Right forelimb (tissue), 1 donor: ENCODE results near the gene PRPS2.
A peak's percentile ranks its signal among the peaks of the same experiment; 100 is the strongest.

ENCODE experiments used
- DNase-seq: peaks from one replicate; pipeline ENCODE4 v3.0.0-alpha.2; 2018

PRPS2 gene

DNA sequence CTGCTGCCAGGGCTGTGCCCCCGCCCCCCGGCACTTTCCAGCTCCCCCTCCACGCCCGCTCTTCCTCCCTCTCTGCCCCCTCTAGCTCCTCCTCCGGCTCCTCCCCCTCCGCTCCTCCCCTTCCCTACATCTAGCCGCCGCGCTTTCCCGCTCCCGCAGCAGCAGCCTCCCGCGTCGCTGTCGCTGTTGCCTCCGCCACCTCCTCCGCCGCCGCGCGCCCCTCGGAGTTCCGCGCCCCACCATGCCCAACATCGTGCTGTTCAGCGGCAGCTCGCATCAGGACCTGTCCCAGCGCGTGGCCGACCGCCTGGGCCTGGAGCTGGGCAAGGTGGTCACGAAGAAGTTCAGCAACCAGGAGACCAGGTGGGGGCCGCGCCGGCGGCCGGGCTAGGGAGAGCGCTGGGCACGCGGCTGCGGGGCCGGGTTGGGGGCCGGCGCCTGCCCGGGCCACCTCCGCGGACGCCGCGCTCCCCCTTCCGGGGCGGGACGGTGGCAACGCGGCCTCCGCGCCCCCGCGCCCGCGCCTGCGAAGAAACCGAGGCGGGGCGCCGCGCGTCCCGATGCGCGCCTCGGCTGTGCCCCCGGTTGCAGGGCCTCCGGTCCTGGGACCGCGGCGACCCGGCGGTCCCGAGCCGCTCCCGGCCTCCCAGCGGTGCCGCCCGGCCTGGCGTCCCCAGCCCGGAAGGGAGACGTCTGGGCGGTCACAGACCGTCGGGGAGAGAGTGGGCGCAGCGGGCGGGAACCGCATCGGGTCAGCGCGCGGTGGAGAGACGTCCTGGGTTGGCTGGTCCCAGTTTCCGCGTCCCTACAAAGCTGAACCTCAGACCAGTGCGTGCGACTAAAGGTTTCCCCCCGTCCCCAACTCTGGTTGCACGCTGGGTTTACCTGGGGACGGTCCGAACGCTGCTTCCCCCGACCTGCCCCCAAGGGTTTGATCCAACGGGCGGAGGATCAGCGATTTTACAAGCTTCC is at the start of gene PRPS2:
Gene PRPS2, plus strand, starts transcription at position 156 of the 972 bp plus-strand sequence. Its CDS starts 86 bp downstream, at position 242.
- DNase-seq = peak; percentile 72

DNA sequence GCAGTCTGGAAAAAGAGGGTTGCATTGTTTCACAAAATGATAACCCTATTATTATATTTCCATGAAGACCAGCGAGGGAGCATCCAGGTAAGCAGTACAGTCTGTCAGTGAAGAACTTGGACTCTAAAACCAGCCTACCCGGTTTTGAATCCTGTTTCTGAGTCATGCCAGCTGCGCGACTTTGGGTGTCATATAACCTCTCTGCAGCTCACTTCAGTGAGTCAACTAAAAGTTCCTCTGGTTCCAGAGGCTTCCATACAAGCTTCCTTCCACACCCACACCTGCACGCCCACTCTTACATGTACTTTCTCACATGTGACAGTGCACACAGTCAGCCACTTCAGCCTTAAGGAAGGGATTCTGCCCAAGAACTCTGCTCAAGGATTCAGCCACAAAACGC is 49.8 kb upstream of the PRPS2 start:
- no peak for DNase-seq

DNA sequence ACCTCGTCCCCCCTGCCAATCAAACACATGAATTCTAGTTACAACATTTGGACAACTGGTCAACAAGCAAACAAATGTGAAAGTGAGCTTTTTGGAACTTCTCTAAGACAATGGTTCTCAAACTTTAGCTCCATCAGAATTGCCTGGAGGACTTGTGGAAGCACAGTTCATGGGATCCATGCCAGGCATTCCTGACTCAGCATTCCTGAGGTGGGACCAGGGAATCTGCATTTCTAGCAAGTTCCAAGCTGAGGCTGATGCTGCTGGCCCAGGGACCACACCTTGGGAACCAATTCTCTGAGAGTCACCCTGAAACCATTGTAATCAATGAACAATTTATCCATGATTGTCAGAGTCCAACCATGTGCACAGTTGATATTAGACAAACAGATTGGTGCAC is 43.8 kb upstream of the PRPS2 start:
- DNase-seq = no peak

DNA sequence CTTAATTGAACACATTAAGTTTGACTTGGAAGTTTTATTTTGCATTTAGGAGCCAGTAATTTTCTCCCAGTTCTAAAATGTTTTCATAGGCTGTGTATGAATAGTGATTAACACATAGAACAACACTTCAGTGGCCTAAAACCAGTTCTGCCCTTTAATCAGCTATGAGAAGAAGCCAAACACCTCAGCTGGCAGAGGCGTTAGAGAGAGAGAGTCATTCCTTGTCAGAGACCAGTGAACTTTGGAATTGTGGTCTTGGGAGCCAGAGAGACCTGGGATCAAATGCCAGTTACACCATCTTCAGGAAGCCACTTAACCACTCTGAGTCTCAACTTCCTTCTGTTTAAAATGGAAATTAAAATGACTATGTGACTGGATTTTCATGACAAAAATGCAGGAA is 39.3 kb upstream of the PRPS2 start:
- no peak for DNase-seq

DNA sequence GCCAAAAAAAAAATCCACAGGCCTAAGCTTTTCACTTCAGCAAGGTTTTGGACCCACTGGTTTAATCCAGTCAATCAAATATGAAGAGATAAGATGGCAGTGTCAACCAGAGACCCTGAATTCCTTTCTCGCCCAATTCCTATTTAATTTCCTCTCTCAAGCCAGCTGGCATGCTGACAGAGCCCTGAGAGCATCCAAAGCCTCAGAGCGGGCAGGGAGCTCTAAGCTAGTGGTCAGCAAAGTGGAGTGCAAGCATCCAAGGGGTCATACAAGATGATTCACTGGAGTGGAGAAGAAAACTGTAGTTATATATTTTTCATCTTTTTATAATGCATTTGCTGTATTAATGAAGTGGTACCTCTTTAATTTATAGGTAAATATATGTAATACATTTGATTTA is 37.8 kb upstream of the PRPS2 start:
- DNase-seq = no peak

DNA sequence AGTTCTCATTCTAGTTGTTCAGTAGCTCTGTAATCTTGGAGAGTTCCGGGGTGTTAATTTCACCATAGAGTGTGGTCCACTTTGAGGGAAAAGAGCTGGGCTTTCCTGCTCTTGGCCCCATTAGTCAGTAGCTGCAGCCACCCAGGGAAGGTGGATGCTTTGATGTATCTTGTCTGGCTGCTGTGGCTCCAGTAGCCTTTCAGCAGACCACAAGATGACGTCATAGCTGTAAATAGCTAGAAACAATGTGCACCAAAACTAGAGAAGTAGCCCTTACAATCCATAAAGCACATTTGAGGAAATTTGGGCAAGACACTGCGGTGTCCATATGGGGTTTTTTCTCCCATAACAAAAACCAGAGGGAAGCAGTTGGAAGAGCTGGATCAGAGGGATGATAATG is 32.9 kb upstream of the PRPS2 start:
- no peak for DNase-seq

DNA sequence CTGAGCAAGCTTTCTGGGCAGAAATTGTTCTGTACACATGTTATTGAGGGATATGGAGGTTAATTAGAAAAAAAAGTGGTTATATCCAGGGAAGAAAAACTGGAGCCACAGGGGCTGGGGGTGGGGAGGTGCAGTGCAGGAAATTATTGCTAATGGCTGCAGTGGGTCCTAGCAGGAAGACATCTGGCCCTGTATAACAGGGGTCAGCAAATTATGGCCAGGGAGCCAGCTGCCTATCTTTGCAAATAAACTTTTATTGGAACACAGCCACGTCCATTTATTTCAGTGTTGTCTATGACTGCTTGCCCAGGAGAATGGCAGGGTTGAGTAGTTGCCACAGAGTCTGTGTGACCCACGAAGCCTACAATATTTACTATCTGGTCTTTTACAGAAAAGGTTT is 23.4 kb upstream of the PRPS2 start:
- DNase-seq = no peak

DNA sequence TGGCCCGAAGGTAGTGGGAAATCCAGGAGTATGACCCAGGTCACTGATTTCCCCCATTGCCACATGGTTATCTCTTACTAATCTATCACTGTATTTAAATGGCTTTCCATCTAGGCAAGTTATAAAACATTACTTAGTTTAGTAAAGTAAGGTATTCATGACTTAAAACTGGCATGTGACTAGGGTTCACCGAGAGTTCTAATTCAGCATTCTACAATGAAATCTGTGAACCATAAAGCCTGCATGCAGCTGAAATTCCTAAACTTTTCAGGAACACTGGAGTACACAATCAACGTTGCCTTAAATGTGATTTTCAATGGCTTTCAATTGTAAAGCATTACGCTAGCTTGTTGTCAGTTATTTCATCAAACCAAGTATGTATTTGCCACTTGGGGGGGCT is 22.7 kb upstream of the PRPS2 start:
- DNase-seq = no peak

DNA sequence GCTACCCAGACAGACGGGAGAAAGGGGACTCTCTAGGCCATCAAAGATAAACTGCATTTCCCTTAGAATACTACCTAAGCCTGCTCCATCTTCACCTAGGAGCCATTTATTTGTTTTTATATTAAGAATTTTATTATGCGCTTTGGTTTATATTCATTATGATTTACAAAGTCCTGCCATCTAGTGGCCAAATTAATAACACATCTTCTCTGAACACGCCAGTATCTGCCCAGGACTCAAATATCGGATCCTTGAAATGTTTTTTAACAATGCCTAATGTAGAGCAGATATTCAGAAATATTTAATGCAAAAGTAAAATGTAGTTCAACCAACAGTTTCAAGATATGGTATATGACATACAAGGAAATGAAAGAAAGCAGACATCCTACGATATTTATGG is 20.8 kb upstream of the PRPS2 start:
- DNase-seq = no peak

DNA sequence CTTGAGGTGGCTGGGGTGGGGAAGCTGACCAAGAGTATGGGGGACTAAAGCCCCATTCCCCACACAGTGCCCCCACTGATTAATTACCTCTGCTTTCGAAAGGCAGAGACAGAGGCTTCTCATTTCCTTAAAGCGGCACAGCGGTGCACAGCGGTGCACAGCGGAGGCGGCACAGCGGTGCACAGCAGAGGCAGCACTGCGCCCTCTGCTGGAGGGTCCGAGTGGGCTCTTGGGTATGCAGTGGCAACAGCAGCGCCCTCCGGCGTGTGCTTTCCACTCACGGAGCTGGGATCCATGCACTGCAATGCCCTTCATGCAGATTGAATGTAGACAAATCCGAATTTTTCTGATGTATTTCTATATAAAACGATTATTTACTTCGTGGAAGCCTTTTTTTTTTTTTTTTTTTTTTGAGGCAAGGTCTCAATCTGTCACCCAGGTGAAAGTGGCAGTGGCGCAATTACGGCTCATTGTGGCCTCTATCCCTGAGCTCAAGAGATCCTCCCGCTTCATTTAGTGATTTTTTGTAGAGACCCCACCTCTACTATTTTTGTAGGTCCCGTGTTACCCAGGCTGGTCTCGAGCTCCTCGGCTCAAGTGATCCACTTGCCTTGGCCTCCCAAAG is 19.7 kb upstream of the PRPS2 start:
- no peak for DNase-seq

DNA sequence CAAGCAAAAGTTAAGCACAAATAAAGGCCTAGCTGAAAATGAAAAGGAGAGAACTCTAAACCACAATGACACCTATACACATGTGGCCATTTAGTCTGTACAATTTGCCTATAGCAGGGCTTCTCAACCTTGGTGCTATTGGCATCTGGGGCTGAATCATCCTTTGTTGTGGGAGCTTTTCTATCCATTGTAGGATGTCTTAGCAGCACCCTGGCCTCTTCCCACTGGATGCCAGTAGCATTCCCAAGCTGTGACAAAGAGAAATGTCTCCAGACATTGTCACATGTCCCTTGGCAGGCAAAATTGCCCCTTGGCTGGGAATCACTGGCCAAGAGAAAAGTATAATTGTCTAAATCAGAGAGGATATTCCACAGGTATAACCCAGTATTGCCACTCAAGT is 13.5 kb upstream of the PRPS2 start:
- no peak for DNase-seq

DNA sequence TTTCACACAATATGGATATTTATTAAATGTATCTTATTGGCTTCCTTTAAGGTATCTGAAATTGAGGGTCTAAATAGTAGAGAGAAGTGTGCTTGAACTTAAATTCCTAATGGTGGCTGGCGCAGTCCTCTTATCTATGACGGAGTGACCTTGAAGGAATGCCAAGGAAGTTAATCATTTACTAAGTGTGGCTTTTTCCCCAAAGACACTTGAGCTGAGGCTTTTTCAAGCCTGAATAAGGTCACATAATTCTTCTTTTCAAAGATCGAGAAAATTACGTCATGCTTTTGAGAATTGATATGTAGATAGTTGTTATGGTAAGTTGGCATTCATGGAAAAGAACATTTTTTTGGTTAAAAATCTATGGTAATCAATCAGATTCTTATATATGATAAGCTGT is 11.7 kb upstream of the PRPS2 start:
- no peak for DNase-seq

DNA sequence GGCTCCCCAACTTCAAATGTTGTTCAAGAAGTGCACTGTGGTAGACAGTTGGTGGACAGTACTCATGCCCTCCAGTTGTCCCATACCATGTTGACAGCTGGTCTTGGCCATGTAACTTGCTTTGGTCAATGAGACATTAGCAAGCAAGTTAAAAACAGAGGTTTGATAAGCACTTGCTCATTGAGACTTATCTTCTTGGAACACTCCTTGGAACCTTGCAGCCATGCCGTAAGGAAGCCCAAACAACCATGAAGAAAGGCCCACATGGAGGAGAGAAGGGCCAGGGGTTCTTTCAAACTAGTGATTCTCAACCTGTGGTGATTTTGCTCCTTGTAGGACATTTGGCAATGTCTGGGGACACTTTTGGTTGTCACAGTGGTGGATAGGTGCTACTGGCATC is 2.6 kb upstream of the PRPS2 start:
- no peak for DNase-seq

DNA sequence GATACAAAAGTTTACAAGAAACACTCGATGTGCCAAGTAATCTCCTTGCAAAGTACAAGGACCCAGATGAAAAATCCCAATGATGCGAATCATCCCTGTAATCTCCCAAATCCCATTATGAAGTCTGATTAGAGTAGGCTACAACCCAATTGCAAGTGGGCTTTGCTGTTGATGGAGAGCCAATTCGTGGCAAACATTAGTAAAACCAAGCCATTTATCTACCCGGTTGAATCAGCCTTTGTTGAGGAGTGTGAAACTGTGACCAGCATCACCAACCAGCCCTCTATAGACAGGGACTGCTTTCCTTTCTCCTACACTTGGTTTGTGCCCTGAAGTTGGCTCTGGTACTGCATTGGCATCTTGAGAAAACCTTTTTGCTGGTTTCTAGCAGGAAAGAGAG is 1.2 kb upstream of the PRPS2 start:
- DNase-seq = no peak

DNA sequence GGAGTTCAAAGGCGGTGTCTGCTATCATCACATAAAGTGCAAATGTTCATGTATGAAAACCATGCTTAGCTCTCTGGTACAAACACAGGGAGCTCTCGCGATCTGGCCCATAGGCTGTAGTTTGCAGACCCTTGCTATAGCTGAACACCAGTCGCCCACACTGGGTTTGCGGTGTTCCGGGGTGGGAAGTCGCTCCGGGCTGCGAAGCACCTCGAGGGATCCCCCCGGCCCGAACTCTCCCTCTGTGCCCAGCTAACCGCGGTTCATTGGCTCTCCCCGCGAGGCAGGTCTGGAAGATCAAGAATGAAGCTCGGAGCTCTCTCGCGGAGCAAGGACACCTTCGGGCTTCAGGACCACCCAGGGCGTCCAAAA is 341 bp upstream of the PRPS2 start:
- DNase-seq = no peak

DNA sequence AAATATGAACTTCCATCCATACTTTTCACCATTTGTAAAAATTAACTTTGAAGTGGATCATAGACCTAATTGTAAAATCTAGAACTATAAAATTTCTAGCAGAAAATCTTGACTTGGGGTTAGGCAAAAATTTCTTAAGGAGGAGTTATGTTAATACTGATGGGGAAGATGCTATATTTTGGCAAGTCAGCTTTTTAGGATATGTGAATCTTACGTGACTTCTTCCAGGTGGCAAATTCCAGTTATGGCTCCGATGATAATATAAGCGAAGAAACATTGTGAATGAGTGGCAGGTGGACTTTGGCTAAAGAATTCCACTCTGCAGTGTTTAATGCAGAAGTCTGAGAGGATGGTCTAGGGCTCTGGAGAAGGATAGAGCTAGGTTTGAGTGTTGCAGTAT is 1.5 kb downstream of the PRPS2 start:
- no peak for DNase-seq

DNA sequence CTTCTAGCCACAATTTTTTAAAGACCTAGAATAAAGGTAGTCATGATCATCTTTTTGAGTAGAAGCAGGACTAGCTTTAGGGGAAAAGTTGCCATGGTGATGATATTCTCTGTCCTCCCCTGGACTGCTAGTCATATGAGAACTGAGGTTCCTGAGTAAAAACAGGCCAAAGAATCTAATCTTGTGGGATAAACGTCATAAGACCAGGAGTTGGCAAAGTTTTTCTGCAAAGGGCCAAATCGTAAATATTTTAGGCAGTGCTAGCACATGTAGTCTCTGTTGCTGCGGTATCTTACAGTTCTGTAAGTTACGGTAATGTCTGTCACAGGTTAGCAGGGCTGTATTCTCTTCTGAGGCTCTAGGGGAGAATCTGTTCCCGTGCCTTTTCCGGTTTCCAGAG is 3.4 kb downstream of the PRPS2 start:
- DNase-seq = no peak

DNA sequence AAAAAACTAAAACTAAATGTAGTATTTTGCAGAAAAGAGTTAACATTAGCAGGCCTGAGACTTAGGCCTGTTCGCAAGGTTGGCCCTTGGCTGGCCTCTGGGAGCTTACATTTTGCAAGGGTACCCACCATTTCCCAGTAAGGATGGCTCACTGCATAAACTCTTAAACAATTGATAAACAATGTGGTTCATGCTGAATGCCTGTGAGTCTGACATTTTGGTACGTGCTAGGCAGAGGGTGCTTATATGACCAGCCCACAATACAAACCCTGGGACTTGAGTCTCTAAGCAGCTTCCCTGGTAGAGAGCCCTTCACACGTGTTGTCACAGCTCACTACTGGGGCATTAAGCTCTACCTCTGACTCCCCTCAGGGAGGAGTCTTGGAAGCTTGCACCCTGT is 7.4 kb downstream of the PRPS2 start:
- no peak for DNase-seq

DNA sequence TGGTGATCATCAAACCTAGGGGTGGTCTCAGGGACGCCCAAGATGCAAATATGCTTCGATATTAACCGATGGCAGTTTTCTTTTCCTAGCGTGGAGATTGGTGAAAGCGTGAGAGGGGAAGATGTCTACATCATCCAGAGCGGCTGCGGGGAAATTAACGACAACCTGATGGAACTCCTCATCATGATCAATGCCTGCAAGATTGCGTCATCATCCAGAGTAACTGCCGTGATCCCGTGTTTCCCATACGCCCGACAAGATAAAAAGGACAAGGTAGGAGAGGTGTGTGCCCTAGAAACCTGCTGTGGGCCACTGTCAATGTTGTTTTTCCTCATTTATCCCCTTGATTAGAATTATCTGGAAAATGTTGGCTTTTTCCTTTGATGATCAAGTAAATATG is 7.9 kb downstream of the PRPS2 start:
- DNase-seq = no peak

DNA sequence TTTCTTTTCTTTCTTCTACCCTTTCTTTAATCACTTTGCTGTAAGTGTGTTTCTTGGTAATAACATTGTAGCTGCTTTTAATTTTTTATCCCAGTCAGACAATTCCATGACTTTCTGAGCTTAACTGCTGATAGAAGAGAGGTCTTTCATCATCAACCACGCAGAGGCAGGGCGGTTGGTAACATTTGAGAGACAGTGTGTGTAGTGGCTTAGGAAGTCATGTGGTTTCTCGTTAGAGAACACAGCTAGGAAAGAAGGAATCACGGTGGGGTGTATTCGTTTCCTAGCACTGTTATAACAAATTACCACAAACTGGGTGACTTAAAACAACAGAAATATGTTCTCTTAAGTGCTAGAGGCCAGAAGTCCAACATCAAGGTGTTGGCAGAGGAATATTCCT is 11.5 kb downstream of the PRPS2 start:
- no peak for DNase-seq

DNA sequence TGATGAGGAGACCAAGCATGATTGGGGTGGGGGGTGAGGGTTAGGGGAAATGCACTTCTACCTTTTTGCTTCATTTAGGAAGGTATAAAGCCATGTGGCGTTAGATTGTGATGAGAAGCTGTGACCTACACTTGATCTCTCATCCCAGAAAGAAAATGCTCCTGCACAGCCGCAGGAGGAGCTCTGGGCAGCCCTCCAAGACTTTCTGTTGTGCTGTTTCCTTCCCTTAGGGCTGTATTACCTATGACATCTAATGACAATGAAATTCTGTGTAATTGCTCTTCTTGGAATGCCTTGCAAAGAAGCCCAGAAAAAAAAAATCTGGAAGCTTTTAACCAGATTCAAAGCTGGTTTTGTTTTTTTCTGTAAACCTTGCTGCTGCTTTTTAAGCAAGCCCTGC is 13.4 kb downstream of the PRPS2 start:
- DNase-seq = no peak

DNA sequence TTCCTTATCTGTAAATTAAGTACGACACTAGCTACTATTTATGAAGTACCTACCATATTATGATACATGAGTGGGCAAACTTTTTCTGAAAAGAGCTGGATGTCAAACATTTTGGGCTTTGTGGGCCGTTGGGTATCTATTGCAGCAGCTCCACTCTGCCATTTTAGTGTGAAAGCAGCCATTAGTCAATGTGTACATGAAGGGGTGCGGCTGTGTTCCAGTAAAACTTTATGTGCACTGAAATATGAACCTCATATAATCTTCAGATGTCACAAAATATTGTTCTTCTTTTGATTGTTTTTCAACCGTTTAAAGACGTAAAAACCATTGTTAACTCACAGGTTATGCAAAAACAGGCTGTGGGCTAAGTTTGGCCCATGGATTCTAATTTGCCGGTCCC is 14.1 kb downstream of the PRPS2 start:
- DNase-seq = no peak

DNA sequence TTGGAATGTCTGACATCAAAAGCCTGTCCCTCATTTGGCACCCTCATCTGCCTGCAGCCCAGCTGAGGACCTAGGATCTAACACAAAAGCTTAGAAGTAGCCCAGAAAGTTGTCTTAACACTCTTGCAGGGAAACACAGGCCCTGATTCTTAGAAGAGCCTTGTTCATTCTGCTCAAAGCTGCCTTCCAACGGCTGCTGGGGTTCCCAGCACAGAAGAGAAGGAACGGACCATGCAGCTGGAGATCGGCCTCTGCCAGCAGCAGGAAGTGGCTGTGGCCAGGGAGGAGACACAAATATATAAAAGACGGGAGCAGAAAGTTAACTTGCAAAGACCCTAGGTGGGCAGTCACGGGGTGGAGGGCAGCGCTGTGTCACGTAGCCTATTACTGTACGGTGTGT is 20.4 kb downstream of the PRPS2 start:
- no peak for DNase-seq

DNA sequence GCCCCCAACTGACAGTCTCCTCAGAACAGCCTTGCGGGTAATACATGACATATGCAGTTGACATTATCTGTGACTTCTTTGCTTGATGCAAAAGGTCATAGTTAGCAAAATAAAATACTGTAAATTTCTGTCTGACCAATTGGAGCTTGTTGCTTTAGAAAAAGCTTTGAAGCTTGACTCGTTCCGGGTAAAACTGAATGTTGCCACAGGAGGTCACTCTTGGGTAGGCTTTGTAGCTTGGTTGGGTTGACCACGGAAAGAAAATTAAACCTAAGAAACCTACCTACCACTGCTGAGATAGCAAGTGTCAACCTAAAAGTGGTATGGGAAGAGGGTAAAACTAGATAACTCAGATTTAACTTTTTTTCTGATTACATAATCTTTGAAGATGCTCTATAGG is 23.2 kb downstream of the PRPS2 start:
- DNase-seq = peak; percentile 45

DNA sequence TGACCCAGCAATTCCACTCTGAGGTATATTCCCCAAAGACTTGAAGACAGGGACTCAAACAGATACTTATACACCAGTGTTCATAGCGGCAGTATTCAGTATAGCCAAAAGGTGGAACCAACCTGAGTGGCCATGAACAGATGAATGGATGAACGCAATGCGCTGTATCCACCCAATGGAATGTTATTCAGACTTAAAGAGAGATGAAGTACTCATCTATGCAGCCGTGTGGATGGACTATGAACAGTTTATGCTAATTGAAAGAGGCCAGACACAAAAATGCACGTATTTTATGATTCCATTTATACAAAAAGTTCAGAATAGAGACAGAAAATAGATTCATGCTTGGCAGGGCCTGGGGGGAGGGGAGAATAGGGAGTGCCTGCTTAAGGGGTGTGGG is 26.3 kb downstream of the PRPS2 start:
- no peak for DNase-seq
